ENCODE measurements around the gene ROR2. TPM values are rescaled to one million over a fixed set of nuclear protein-coding genes. Genes with fewer than 3 reads are reported as not detected.

The ROR2 gene
- total RNA-seq, 4 donors from 2014 or later = 37.4 to 71.8 (median 59.4) TPM

GRCh38 chr9:91924090-91924489, 25.9 kb downstream of the ROR2 start:
- Histone ChIP-seq H3K27ac (replicated peaks in 1 of 4) (no peak overlapping the region), H3K27me3 (no peaks in the 10 kb centered on the region), H3K9me3 (peaks cover 0 to 1% (median under 1%) of the 10 kb centered on the region in 4 donors), H3K4me3 (no peak overlapping the region), H3K4me1 (peaks cover 0 to 43% (median 34%) of the 10 kb centered on the region in 4 donors), H3K36me3 (no peaks in the 10 kb centered on the region)
- TF ChIP-seq CTCF (IDR thresholded peaks at IDR 0.05) (no peak), EP300 (IDR thresholded peaks at IDR 0.05) (no peak), POLR2A (IDR thresholded peaks at IDR 0.05; ENCODE audit: low read depth) (no peak), POLR2AphosphoS5 (IDR thresholded peaks at IDR 0.05) (no peak)
- WGBS = 93% methylated on average over 6 of the region's 6 CpGs
- no peak for DNase-seq (ENCODE audit: extremely low spot score)
- intact Hi-C loops (cut with DNase I) = no loop called here

DNA sequence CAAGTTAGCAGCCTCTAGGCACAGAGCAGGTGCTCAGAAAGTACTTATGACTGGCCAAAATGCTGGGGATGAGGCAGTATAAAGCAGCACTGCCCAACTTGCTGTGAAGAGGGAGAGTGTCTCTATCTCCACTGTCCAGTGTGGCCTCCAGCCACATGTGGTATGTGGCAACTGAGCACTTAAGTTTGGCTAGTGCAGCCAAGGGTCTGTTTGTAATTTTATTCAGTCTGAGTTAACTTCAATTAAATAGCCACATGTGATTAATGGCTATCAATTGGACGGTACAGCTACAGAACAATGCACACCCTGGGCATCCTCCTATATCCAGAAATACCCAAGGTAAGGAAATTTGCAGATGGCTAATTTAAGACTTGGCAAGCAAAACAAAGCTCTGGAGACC, 26.9 kb downstream of the ROR2 start:
- TF ChIP-seq EP300 (IDR thresholded peaks at IDR 0.05) (no peak), POLR2A (IDR thresholded peaks at IDR 0.05; ENCODE audit: low read depth) (no peak), POLR2AphosphoS5 (IDR thresholded peaks at IDR 0.05) (no peak), CTCF (IDR thresholded peaks at IDR 0.05) (no peak)
- Histone ChIP-seq H3K27me3 (no peaks in the 10 kb centered on the region), H3K4me3 (no peak overlapping the region), H3K36me3 (no peaks in the 10 kb centered on the region), H3K9me3 (no peaks in the 10 kb centered on the region), H3K27ac (replicated peaks in 1 of 4) (no peak overlapping the region), H3K4me1 (peaks cover 0 to 47% (median 40%) of the 10 kb centered on the region in 4 donors)
- DNase-seq (ENCODE audit: extremely low spot score) = no peak
- 36% methylated on average over 1 of the region's 1 CpG for WGBS
- intact Hi-C loops (cut with DNase I) = no loop called here

- 86% methylated on average over 9 of the region's 9 CpGs for WGBS
- intact Hi-C loops (cut with DNase I) = no loop called here
- Histone ChIP-seq H3K4me1 (peaks cover 0 to 60% (median 53%) of the 10 kb centered on the region in 4 donors), H3K9me3 (no peaks in the 10 kb centered on the region), H3K27me3 (no peaks in the 10 kb centered on the region), H3K4me3 (no peak overlapping the region), H3K36me3 (no peaks in the 10 kb centered on the region), H3K27ac (replicated peaks in 1 of 4) (no peak overlapping the region)
- no peak for TF ChIP-seq POLR2A (IDR thresholded peaks at IDR 0.05; ENCODE audit: low read depth)
- no peak for TF ChIP-seq EP300 (IDR thresholded peaks at IDR 0.05)
- TF ChIP-seq CTCF (IDR thresholded peaks at IDR 0.05) = no peak
- TF ChIP-seq POLR2AphosphoS5 (IDR thresholded peaks at IDR 0.05) = no peak
- DNase-seq (ENCODE audit: extremely low spot score) = no peak
Measured at GRCh38 chr9:91921371-91921770, 28.7 kb downstream of the ROR2 start.

DNA sequence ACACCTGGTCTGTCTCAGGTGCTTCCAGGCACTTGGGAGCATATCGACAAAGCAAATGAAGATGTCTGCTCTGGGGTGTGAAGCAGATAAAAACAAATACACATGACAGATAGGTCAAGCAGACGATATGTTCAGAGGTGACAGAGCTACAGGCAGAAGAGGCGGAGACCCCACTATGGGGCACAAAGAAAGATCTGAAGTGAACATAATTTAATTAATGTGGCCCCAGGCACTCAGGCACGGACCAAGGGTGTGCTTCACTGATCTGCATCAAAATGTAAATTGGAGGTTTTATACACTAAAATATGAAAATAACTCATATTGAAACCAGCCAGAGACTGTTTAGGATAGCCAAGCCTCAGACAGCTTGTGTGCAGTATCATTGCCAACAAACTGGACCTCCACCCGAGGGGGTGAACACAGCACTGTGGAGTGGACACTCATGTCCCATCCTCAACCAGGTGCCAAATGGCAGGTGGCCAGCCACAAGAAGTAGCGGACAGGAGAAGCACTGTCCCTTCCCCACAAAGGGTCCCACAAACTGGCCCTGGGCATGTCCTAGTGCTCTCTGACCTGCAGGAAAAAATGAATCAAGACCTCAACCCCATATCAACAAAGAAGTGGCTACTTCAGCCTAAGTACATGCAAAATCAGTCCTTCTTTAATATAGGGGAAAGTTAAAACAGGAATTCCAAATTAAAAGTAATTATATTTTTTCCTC, 29.2 kb downstream of the ROR2 start:
- Histone ChIP-seq H3K4me3 (no peak overlapping the region), H3K9me3 (no peaks in the 10 kb centered on the region), H3K27ac (replicated peaks in 1 of 4) (no peak overlapping the region), H3K27me3 (no peaks in the 10 kb centered on the region), H3K36me3 (no peaks in the 10 kb centered on the region), H3K4me1 (peaks cover 0 to 65% (median 56%) of the 10 kb centered on the region in 4 donors)
- 62% methylated on average over 6 of the region's 6 CpGs for WGBS
- intact Hi-C loops (cut with DNase I) = no loop called here
- DNase-seq (ENCODE audit: extremely low spot score) = no peak
- TF ChIP-seq POLR2AphosphoS5 (IDR thresholded peaks at IDR 0.05) = no peak
- TF ChIP-seq EP300 (IDR thresholded peaks at IDR 0.05) = no peak
- TF ChIP-seq CTCF (IDR thresholded peaks at IDR 0.05) = no peak
- no peak for TF ChIP-seq POLR2A (IDR thresholded peaks at IDR 0.05; ENCODE audit: low read depth)
